Activated CD4-positive, CD25-positive, alpha-beta regulatory T cell treated with anti-CD3 and anti-CD28 coated beads, Interleukin-2, amount 50 U/mL, for 24 hours (primary cell): Measurements from ENCODE around the gene CAPN9.
"Not testable (repeated sequence)": the region's sequence is repeated elsewhere in the genome, so short reads cannot be mapped to it uniquely, and the experiment has no call there.

Source experiments
- ATAC-seq, 2 donors: fragments of 150-1000 bp; cut with Tn5 transposase; one replicate each; pipeline ENCODE4 v1.10.0; 2021; ENCODE audit warnings: mild to moderate bottlenecking in 1 of 2, moderate library complexity in 1 of 2

CAPN9 gene

DNA sequence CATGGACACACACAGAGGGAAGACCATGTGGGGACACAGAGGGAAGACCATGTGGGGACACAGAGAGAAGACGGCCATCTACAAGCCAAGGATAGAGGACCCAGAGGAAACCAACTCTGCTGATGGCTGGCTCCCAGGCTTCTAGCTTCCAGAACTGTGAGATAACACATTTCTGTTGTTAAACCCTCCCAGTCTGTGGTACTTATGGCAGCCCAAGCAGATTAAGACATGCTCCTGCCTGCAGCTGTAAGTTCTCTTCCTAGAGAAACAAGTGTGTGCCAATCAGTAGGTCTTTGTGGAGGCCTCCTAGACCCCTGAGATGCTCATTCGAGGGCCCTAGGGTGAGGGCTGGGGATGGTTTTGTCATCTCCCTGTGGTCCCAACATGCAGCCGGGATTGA is 35.9 kb upstream of the CAPN9 start:
- ATAC-seq = no peak

DNA sequence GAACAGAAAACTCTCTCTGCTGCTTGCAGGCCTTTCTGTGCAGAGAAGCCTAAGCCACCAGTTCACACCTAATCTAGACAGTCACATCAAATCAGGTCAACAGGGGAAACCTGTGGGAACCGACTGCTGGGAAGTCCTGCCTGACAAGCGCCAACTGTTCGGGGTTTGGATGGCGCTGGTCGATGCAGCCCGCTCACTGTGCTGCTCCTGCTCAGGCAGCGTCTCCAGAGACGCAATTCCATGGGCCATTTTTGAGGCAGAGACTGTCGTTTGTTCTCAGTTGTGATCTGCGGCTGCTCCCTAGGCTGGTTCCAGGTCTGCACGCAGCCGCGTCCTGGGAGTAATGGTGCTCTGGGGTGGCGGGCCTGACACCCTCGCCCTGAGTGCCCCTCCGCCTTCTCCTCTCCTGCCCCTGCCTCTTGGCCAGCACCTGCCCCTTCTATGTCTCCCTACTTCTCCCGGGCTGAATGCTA is 34.7 kb upstream of the CAPN9 start:
- no peak for ATAC-seq

DNA sequence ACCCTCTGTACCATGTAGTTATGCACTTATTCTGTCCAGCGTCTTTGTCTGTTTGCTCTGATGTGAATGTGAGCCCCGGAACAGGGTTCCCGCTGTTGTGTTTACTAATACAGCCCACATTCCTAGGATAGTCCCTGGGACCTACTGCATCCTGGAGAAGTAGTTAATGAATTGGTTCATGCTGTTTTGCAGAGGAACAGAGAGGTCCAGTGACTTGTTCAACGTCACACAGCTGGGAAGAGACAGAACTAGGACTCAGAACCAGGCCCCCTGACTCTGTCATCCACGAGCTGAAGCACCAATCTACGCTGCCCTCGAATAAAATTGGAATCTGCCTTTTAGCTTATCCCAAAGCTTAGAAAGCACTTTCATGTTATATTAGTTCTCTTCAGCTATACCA is 34.0 kb upstream of the CAPN9 start:
- ATAC-seq = no peak

DNA sequence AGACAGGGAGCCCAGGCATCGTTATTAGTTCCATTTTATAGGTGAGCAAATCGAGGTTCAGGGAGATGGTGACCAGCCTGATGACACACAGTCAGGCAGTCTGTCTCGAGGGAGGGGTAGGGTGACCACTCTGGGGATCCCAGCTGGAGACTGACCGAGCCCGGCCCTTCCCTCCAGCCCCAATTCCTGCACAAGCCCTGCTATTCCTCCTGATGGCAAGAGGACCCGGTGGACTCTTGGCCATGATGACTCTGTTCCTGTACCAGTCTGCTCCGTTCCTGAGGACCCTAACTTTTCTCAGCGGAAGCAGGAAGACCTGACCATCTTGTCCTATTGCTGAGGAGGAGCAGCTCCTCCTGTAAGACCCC is 33.7 kb upstream of the CAPN9 start:
- no peak for ATAC-seq

DNA sequence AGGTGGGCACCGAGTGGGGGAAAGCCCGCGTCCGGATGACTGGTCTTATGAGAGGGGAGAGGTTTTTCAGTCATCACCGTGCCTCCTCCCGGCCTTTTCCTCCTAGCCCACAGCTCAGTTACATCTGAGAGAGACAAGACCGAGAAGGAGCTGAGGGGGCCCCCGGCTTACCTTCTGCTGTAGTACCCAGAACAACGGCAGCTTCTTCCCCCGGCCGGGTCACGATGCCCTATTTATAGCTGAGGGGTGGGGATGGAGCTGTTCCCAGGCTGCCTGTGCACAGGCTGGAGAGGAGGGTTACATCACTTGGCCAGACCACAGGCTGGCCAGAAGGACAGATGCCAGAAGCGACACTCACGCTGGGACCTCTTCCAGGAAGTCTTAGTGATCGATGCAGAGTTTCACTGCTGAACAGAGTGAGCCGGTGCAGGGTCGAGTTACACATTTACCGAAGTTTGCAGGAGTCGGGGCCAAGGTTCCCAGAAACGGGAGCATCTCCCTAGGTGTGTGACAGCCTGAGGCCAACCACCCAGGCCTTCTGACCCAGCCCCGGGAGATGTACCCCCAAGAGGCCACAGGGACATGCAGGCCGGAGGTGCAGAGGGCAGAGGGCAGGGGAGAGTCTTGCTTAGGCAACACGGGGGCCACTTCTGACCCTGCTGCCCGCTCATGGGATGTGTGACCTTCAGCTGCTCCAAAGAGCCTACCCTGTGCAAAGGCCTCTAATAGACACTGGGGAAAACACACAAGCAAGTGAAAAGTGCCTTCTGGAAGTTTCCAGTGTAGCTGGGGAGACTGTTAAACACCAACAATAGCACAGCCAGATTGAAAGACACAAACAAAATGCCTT is 33.0 kb upstream of the CAPN9 start, which contains the start of gene AGT:
Gene AGT, minus strand, starts transcription at position 208 of the 850 bp plus-strand sequence. CDS start 3,299 bp downstream, outside the sequence.
- ATAC-seq = no peak

DNA sequence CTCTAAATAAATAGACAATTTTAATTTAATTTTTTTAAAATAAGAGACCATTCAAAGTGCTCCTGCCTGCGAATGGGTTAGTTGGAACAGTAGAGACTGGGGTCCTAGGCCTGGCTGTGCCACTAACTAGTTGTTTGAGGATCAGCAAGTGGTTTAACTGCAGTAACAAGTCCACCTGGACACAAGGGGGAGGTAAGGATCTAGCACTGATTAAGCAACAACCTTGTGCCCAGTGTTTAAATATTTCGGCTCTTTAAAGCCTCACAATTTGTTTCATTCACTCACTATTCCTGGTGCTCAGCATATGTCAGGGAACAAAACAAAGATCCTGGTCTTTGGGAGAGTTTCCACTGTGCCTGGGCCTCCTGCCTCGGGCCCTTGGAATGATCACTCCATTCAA is 31.7 kb upstream of the CAPN9 start:
- ATAC-seq = no peak

DNA sequence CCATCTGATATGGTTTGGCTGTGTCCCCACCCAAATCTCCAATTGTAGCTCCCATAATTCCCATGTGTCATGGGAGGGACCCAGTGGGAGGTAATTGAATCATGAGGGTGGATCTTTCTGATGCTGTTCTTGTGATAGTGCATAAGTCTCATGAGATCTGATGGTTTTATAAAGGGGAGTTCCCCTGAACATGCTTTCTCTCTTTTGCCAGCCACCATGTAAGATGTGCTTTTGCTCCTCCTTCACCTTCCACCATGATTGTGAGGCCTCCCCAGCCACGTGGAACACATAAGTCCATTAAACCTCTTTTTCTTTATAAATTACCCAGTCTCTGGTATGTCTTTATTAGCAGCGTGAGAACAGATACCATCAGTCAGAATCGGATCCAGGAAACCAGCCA is 30.7 kb upstream of the CAPN9 start:
- ATAC-seq = not testable (repeated sequence)

DNA sequence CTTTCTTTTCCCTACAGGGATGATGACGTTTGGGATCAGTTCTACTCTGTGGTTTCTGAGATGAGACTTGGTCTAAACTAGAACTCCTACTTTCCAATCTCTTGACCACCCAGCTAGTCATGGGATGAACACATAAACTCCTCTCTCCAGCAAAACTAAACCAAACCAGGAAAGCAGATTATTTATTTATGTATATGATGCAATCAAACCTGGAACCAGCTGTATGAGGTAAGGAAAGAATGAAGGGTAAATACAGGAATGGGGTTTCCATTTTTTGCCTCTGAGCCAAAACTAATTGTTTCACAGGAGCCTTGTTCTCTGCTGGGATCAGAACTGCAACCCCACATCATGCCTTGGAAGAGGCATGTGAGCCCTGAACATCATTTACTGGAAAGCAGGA is 29.9 kb upstream of the CAPN9 start:
- no peak for ATAC-seq

DNA sequence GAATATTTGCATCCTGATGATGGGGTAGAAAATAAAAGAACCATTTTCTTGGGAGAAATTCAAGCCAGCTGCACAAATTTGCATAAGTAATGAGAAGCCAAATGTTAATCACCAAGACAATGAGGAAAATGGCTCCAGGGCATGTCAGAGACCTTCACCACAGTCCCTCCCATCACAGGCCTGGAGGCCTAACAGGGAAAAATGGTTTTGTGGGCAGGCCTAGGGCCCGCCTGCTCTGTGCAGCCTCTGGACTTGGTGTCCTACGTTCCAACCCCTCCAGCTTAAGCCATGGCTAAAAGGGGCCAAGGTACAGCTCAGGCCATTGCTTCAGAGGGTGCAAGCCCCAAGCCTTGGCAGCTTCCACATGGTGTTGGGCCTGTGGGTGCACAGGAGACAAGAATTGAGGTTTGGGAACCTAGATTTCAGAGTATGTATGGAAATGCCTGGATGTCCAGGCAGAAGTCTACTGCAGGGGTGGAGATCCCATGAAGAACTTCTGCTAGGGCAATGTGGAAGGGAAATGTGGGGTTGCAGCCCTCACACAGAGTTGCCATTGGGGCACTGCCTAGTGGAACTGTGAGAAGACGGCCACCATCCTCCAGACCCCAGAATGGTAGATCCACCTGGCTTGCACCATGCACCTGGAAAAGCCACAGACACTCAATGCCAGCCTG is 25.2 kb upstream of the CAPN9 start:
- not testable (repeated sequence) for ATAC-seq

DNA sequence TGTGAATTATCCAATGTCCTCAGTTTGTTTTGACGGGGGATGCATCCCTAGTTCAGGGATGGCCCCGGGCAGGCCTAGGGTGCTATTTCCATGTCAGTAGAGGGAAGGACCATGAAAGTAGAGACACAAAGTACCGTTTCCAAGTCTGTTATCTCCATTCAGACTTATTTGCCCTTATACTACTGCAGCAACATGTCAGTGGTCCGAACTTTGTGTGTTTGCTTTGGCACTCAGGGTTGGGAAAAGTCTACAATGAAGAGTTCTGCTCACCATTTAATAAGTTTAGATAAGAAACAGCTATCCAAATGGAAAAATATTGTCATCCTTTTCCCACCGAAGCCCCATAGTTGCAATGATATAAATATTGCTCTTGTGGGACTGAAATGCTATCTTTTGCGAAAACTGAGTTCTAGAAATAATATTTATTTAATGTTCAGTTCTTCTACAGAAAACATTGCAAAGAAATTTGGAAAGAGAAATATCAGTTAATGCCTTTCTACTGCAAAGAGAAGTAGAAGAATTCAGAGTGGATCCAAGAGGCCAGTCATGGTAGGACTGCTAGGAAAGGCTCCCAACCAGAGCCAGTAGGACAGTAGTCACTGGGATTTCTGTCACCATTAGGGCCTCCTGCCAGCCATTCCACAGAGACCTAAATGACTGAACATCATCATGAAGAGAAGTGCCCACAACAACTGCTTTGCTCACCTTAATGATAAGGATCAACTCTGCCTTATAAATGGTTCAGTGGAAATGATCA is 21.8 kb upstream of the CAPN9 start:
- ATAC-seq = no peak

DNA sequence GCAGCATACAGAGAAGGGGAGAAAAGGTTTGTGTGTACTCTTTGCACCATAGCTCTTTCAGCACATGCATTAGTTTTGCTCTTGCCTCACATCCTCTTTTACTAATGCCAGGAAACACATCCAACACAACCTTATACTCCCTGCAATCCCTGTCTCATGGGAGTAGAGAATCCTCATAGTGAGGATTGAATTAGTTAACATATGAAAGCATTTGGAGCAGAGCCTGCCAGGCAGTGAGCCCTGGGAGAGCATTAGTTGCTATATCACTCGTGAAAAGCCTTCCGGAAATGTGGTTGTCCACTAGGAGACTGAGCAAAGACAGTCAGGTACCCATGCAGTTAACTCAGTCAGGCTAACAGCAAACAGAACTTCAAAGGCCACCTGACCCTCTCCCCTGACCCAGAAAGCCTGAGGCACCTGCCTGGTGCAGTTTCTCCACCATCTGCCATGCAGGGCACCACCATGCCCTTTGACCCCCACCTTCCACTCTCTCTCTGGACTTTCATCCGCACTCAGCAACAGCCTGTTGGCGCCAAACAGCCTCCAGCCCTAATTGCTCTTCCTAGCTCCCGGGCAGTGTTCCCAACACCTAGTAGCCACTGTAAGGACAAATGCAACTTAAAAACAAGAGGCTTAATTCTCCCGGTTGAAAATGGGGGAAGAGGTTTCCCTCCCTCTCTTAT is 18.3 kb upstream of the CAPN9 start:
- no peak for ATAC-seq

DNA sequence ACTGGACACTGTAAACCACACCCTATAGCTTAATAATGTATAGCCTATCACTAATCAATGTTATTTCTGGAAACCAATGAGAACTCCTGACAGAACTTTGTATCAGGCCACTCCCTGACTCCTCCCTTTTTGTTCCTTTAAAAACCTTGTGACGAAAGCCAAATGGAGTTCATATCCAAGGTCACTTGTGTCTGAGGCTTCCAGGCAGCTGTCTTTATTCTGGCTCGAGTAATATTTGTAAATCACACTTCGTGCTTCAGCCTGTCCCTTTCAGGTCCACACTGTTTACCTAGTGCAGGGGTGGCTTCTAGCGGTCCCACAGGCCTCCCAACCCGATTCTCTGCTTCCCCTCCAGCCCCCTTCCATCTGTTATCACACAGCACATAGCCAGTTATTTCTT is 16.2 kb upstream of the CAPN9 start:
- ATAC-seq = no peak

DNA sequence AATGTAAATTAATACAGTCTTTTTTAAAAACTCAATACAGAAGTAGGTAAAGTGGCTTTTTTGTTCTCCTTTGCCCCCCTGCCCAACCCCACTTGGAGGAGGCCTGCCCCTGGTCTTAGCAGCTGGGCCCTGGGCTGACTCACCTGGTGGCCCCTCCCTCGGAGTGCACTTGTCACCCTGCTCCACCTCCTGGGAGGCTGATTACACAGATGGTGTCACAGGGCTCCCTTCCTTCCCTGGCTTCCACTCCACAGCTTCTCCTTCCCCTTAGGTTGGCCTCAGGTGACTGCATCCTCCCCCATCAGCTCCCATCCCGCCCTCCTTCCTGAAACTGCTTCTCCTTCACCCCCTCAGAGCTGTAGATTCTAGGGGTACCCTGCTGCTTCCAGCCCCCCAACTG is 11.7 kb upstream of the CAPN9 start:
- ATAC-seq = no peak

DNA sequence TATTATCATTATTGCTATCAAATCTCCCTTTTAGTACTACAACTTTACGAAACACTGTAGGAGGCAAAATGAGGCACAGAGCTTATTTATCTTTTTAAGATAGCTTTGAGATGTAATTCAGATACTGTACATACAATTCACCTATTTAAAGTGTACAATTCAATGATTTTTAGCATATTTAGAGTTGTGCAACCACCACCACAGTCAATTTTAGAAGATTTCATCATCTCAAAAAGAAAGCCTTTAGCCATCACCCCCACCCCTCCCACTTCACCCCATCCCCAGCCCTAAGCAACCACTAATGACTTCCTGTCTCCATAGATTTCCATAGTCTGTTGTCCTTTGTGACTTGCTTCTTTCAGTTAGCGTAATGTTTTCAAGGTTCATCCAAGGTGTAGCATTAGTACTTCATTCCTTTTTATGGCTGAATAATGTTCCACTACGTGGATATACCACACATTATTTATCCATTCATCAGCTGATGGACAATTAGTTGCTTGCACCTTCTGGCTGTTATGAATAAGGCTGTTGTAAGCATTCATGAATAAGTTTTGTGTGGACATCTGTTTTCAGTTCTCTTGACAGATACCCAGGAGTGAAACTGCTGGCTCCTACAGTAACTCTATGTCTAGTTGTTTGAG is 9.4 kb upstream of the CAPN9 start:
- ATAC-seq = no peak

DNA sequence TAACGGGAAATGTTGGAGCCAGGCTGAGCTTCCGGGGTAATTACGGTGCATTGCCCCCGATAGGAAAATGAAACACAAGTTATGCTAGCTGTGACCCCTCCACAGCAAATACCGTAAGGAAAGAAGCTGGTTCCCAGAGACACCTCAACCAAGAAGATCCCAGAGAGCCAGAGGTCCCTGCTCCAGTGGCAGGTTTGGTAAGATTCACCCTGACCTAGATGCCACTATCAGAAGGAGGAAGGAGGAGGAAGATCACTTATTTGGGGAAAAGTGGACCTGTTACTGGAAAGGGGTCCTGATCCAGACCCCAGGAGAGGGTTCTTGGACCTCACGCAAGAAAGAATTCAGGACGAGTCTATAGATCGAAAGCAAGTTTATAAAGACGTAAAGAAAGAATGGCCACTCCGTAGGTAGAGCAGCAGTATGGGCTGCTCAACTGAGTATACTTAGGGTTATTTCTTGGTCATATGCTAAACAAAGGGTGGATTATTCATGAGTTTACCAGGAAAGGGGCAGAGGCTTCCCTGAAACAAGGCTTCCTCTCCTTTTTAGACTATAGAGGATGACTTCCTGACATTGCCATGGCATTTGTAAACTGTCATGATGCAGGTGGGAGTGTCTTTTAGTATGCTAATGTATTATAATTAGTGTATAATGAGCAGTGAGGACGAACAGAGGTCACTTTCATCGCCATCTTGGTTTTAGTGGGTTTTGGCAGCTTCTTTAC is 7.5 kb upstream of the CAPN9 start:
- ATAC-seq = no peak

DNA sequence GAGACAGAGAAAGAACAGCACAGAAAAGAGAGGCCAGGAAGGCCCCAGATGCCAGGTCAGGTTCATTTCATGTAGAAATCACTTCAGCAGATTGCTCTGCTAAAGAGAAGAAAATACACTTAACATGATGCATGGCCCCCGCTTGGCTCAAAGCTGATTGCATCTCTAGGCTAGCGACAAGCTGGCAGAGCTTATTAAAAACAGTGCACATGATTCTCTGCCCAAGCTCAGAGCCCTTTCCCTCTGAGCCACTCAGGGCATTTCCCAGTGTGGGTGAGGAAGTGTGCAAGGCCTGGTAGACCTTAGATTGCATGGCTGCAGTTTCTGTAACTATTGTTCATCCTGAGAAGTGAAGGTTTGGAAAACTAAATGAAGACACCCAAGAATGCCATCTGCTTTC is 3.3 kb upstream of the CAPN9 start:
- no peak for ATAC-seq

DNA sequence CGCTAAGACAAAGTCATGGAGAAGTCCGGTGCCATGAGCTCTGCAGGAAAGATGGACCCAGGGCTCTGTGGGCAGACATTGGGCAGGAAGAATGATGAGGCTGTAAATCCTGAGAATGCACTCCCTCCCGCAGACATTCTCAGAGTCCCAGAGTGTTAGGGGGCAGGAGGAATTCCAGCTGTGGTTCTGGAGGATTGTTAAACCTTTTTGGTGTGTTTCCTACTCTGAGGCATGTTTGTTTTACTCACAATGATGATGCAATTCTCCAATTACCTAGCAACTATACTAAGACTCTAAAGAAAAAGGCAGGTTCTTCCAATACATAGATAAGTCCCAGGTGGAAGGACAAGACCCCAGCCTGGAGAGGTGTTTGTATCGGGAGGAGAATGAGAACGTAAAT is 2.8 kb upstream of the CAPN9 start:
- no peak for ATAC-seq

DNA sequence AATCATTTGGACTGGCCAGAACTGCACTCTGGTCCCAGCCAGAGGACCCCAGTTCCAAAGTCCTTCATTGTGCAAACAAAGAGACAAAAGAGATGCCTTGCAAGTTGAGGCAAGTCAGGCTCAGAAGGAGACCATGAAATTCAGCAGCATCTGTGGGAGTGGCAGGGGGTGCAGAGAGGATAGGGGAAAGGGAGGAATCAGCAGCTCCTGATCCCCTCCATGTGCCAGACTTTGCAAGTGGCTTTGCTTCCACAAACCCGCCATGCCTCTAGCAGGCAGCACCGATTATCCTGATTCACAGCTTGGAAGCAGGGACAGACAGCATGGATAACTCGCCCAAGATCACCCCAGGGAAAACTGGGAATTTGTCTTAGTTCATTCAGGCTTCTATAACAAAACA is 2.1 kb upstream of the CAPN9 start:
- no peak for ATAC-seq

DNA sequence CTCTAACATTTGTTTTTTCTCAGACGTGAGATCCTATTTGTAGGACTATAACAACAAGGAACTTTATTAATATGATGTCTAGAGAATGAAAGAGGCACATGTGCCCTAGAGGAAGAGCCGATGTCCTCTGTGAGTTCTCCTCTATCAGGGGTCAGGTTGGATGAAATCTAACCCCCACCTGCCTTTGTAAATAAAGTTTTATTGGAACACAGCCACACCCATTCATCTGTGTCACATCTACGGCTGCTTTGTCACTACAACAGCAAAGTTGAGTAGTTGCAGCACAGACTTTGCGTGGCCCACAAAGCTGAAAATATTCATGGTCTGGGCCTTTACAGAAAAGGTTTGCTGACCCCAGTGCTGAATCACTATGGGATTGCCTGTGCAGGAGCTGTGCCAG is 571 bp upstream of the CAPN9 start:
- ATAC-seq = no peak

DNA sequence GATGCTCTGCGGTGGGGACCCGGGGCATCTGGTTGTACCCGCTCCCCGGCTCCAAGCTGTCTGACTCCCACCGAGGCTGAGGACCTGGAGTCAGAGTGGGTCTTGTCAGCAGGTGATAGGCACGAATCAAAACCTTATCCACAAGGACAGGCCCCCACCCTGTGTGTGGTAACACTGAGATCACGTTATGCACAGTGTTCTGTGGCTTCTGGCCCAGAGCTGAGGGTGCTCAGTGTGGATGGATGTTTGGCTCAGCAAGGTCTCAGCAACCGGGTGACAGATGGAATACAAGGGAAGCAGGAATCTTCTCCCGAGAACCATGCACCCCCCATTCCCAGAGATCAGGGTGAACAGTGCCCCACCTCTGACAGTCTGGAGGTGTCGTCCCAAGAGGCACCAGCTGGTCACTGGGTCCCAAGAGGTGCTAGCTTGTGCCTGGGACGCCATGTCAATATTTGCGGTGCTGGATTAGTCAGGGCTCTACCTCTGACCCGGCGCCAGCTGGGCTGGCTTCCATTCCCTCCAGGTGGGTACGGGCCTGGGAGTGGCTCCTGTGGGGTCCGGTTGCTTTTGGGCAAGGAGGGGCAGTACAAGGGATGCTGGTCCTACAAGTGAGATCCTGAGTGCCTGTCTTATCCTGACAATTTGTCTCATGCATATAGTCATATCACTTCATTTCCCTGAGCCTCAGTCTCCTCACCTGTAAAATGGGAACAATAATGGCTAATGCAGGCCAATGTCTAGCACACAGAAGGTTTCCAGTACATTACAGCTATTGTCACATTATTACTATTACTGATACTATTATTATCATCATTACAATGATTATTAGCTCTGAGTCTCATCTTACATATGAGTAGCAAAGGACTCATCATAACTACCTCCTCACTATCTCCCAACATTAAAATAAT is 957 bp downstream of the CAPN9 start:
- ATAC-seq = no peak

DNA sequence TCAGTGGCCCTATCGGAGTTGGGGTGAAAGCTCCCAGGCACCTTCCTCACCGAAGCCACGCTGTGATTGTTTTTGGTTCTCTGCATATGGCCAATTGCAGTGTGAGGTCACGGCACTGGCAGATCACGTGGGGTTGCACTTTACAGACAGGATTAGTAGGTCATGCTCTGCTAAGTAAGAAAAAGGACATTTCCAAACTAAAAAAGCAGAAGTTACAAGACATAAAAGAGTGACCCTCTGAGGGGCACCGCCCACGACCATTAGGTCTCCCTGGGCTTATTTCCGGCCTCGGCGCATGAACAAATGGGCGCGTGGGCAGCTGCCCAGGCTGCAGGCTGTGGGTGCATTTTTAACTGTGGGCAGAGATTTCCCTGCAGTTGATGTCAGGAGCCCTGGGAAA is 2.0 kb downstream of the CAPN9 start:
- ATAC-seq = no peak
